Tibial nerve (tissue), 4 donors: ENCODE results near the gene IL20RA. TPM values are rescaled to one million over a fixed set of nuclear protein-coding genes. Genes with fewer than 3 reads are reported as not detected.

Experiments
- DNase-seq, 2 donors: peaks; one replicate each; pipeline ENCODE4 v3.0.0-alpha.2; 2019; ENCODE audit warnings: low spot score in 2 of 2
- H3K27ac ChIP-seq, 4 donors: fragments of 200-600 bp; sonication (generic) in 3 of 4; one replicate each; pipeline ENCODE4 v1.5.1; 2017 to 2019; ENCODE audit warnings: mild to moderate bottlenecking in 1 of 4
- H3K27me3 ChIP-seq, 2 donors: fragments of 200-600 bp; sonication (generic) in 1 of 2; one replicate each; pipeline versions ENCODE4 v1.5.1 to v1.6.0; 2017 to 2019
- H3K36me3 ChIP-seq, 3 donors: fragments of 200-600 bp; sonication (generic); one replicate each; pipeline ENCODE4 v1.5.1; 2018 to 2019
- H3K4me1 ChIP-seq, 4 donors: fragments of 200-600 bp; sonication (generic) in 3 of 4; one replicate each; pipeline ENCODE4 v1.5.1; 2017 to 2019
- H3K4me3 ChIP-seq, 4 donors: fragments of 200-600 bp; sonication (generic) in 3 of 4; one replicate each; pipeline ENCODE4 v1.5.1; 2017 to 2019; ENCODE audit warnings: mild to moderate bottlenecking in 1 of 4, moderate library complexity in 1 of 4
- H3K9me3 ChIP-seq, 4 donors: fragments of 200-600 bp; sonication (generic) in 3 of 4; one replicate each; pipeline ENCODE4 v1.5.1; 2017 to 2019
- CTCF ChIP-seq, 5 experiments: fragments of 200-600 bp in 3 of 5; fragments of 450-650 bp in 2 of 5; sonication (generic) in 3 of 5; IDR thresholded peaks; one replicate each; pipeline ENCODE4 v1.5.1; 2016 to 2019; ENCODE audit warnings: antibody characterized with exemption in 5 of 5, mild to moderate bottlenecking in 3 of 5, moderate library complexity in 2 of 5
- EP300 ChIP-seq, 2 donors: sonication (generic); formaldehyde crosslinking; IDR thresholded peaks; one replicate each; pipeline ENCODE4 v1.6.1; 2017; ENCODE audit warnings: antibody characterized with exemption in 2 of 2, mild to moderate bottlenecking in 1 of 2
- POLR2A ChIP-seq, 2 donors: fragments of 450-650 bp; IDR thresholded peaks; one replicate each; pipeline ENCODE4 v1.6.1; 2017; ENCODE audit warnings: antibody characterized with exemption in 2 of 2, mild to moderate bottlenecking in 2 of 2, moderate library complexity in 2 of 2
- WGBS, 2 donors: methylation state at CpG; one replicate each; pipeline ENCODE4 v1.1.5; 2018; 5-methylcytosine and 5-hydroxymethylcytosine counted together
- total RNA-seq, 4 donors: library from RNA; depleted of rRNA; stranded (reverse); fragments of >200 nt; gene quantifications; one replicate each; pipeline ENCODE4 v1.1.0, GENCODE V29; 2016

Gene IL20RA
- total RNA-seq, 4 donors from 2014 or later = 0.60 to 6.3 (median 2.8) TPM

- H3K4me3 ChIP-seq = no peak overlapping the region
- H3K9me3 ChIP-seq = no peaks in the 10 kb centered on the region
- no peaks in the 10 kb centered on the region for H3K4me1 ChIP-seq
- no peaks in the 10 kb centered on the region for H3K27me3 ChIP-seq
- H3K36me3 ChIP-seq = no peaks in the 10 kb centered on the region
- TF ChIP-seq EP300 (IDR thresholded peaks at IDR 0.05) (no peak), CTCF (IDR thresholded peaks at IDR 0.05) (no peak), POLR2A (IDR thresholded peaks at IDR 0.05) (no peak)
- H3K27ac ChIP-seq = no peak overlapping the region
- 53 to 54% methylated on average over 3 of the region's 3 CpGs for WGBS, 2 donors
- no peak for DNase-seq
These were observed 43.9 kb downstream of the IL20RA start for GRCh38 chr6:137000825-137001224.

GRCh38 chr6:136995521-136995920 lies 49.2 kb downstream of the IL20RA start:
- H3K4me1 ChIP-seq = peaks cover 0 to 1% (median 0%) of the 10 kb centered on the region in 4 donors
- no peaks in the 10 kb centered on the region for H3K36me3 ChIP-seq
- H3K27me3 ChIP-seq = peaks cover 0 to 17% of the 10 kb centered on the region in 2 donors
- H3K27ac ChIP-seq = no peak overlapping the region
- no peak for TF ChIP-seq EP300 (IDR thresholded peaks at IDR 0.05)
- TF ChIP-seq POLR2A (IDR thresholded peaks at IDR 0.05) = no peak
- TF ChIP-seq CTCF (IDR thresholded peaks at IDR 0.05) = no peak
- DNase-seq = no peak
- H3K9me3 ChIP-seq = no peaks in the 10 kb centered on the region
- no peak overlapping the region for H3K4me3 ChIP-seq

- DNase-seq = no peak
- H3K27ac ChIP-seq = no peak overlapping the region
- H3K4me3 ChIP-seq = no peak overlapping the region
- WGBS, 2 donors = 79 to 81% methylated on average over 5 of the region's 5 CpGs
- peaks cover 0 to 9% (median 0%) of the 10 kb centered on the region in 4 donors for H3K4me1 ChIP-seq
- no peaks in the 10 kb centered on the region for H3K9me3 ChIP-seq
- TF ChIP-seq POLR2A (IDR thresholded peaks at IDR 0.05) (no peak), EP300 (IDR thresholded peaks at IDR 0.05) (no peak), CTCF (IDR thresholded peaks at IDR 0.05) (no peak)
- H3K36me3 ChIP-seq = no peaks in the 10 kb centered on the region
- H3K27me3 ChIP-seq = peaks cover 0 to 24% of the 10 kb centered on the region in 2 donors
These were observed 50.0 kb downstream of the IL20RA start for GRCh38 chr6:136994782-136995181.

GRCh38 chr6:136992113-136992512 lies 52.7 kb downstream of the IL20RA start:
- H3K4me3 ChIP-seq = no peak overlapping the region
- WGBS, 2 donors = 56 to 60% methylated on average over 3 of the region's 3 CpGs
- peaks cover 0 to 16% (median 0%) of the 10 kb centered on the region in 4 donors for H3K4me1 ChIP-seq
- H3K27ac ChIP-seq = no peak overlapping the region
- TF ChIP-seq CTCF (IDR thresholded peaks at IDR 0.05) = no peak
- TF ChIP-seq EP300 (IDR thresholded peaks at IDR 0.05) = no peak
- no peak for TF ChIP-seq POLR2A (IDR thresholded peaks at IDR 0.05)
- no peaks in the 10 kb centered on the region for H3K9me3 ChIP-seq
- no peaks in the 10 kb centered on the region for H3K36me3 ChIP-seq
- no peak for DNase-seq
- peaks cover 0 to 45% of the 10 kb centered on the region in 2 donors for H3K27me3 ChIP-seq

- Histone ChIP-seq H3K27ac (no peak overlapping the region), H3K4me3 (no peak overlapping the region), H3K27me3 (peaks cover 0 to 45% of the 10 kb centered on the region in 2 donors), H3K4me1 (peaks cover 0 to 16% (median 0%) of the 10 kb centered on the region in 4 donors), H3K9me3 (no peaks in the 10 kb centered on the region), H3K36me3 (no peaks in the 10 kb centered on the region)
- TF ChIP-seq EP300 (IDR thresholded peaks at IDR 0.05) (no peak), CTCF (IDR thresholded peaks at IDR 0.05) (no peak), POLR2A (IDR thresholded peaks at IDR 0.05) (no peak)
- no peak for DNase-seq
These were observed 53.1 kb downstream of the IL20RA start for GRCh38 chr6:136991646-136992045.
